AG04449 (cell line): ENCODE results near the gene TUSC2.

ENCODE experiments used
- CTCF ChIA-PET: fragments of 350-600 bp; formaldehyde crosslinking; extraction: SDS; loops from one replicate; lab custom pipeline; 2021; ENCODE audit warnings: antibody characterized with exemption; lab: Yijun Ruan, JAX
- POLR2A ChIA-PET: fragments of 400-600, 350-600 bp; formaldehyde crosslinking; extraction: SDS; loops from one replicate; lab custom pipeline; 2020; ENCODE audit warnings: antibody characterized with exemption, inconsistent platforms; lab: Yijun Ruan, JAX
- DNase-seq: peaks from one replicate; pipeline ENCODE4 v3.0.0-alpha.2; 2010; ENCODE audit warnings: low read depth, low spot score
- H3K4me3 ChIP-seq: 2 replicates; pipeline ENCODE4 v1.5.1; 2011; ENCODE audit warnings: low read depth, mild to moderate bottlenecking, control low read depth, low read length
- TF ChIP-seq, protein P1 (sequence below): IDR thresholded peaks from one replicate; pipeline ENCODE4 v1.5.1; 2011; ENCODE audit warnings: mild to moderate bottlenecking, moderate library complexity, low read length, control low read depth, inconsistent platforms; ENCODE audit not compliant: insufficient read depth; ENCODE audit errors: missing control alignments

Gene TUSC2

GRCh38 chr3:50319894-50320625, 8.0 kb downstream of the TUSC2 start:
- ChIA-PET CTCF (interaction anchor here (0.7 to 3.5 kb wide), 5 partner anchors 21 to 156 kb away, joined by 3 to 11 read pairs (median 3); partner anchors contain the start of genes HYAL3 and NAA80), POLR2A (no interaction called here)
- no peak for DNase-seq
- TF ChIP-seq, protein P1, sequence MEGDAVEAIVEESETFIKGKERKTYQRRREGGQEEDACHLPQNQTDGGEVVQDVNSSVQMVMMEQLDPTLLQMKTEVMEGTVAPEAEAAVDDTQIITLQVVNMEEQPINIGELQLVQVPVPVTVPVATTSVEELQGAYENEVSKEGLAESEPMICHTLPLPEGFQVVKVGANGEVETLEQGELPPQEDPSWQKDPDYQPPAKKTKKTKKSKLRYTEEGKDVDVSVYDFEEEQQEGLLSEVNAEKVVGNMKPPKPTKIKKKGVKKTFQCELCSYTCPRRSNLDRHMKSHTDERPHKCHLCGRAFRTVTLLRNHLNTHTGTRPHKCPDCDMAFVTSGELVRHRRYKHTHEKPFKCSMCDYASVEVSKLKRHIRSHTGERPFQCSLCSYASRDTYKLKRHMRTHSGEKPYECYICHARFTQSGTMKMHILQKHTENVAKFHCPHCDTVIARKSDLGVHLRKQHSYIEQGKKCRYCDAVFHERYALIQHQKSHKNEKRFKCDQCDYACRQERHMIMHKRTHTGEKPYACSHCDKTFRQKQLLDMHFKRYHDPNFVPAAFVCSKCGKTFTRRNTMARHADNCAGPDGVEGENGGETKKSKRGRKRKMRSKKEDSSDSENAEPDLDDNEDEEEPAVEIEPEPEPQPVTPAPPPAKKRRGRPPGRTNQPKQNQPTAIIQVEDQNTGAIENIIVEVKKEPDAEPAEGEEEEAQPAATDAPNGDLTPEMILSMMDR, result no peak
- peak overlapping the region; percentile 73 for H3K4me3 ChIP-seq

DNA sequence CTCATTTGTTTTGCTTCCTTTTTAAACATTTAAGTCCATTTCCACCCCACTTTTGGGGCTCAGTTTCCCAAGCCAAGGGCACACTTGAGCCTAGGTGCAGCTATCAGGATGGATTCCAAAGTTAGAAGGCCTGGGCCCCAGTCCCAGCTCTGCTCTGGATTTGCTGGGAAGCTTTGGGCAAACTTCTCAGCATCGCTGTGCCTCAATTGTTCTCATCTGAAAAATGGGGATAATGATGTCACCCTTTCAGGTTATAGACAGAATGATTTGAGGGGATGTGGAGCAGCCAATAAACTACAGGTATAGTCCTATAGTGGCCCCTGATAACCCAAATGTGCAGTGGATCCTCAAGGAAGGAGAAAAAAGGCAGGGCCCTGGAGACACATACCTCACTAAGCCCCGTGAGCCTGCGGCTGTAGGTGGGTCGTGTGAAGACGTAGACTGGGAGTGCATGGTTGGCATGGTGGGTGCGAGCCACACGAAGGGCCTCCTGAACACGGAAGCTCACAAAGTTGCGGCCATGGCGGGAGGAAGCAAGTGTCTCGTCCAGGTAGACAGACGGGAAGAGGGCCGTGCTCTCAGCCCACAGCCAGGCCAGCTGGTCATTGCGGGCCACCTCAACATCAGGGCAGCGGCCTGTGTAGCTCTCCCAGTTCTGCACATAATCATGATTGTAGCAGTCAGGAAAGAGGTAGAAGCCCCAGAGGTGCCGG, 8.7 kb downstream of the TUSC2 start:
- DNase-seq, result no peak
- POLR2A ChIA-PET, result no interaction called here
- CTCF ChIA-PET, result interaction anchor here (0.9 to 3.5 kb wide), 3 partner anchors 20 to 156 kb away, joined by 3 to 11 read pairs (median 7); partner anchors contain the start of genes HYAL3 and NAA80

GRCh38 chr3:50318615-50319014, 9.4 kb downstream of the TUSC2 start:
- no peak for DNase-seq
- TF ChIP-seq, protein P1, result no peak
- POLR2A ChIA-PET, result no interaction called here
- H3K4me3 ChIP-seq, result no peak overlapping the region
- CTCF ChIA-PET, result interaction anchor here (2.1 to 3.5 kb wide), 2 partner anchors 19 to 125 kb away, joined by 7 to 11 read pairs; partner anchors contain the start of genes HYAL3 and NAA80

More for the DNA sequence above, 8.7 kb downstream of the TUSC2 start:
- H3K4me3 ChIP-seq, result no peak overlapping the region
- TF ChIP-seq, protein P1, result no peak

DNA sequence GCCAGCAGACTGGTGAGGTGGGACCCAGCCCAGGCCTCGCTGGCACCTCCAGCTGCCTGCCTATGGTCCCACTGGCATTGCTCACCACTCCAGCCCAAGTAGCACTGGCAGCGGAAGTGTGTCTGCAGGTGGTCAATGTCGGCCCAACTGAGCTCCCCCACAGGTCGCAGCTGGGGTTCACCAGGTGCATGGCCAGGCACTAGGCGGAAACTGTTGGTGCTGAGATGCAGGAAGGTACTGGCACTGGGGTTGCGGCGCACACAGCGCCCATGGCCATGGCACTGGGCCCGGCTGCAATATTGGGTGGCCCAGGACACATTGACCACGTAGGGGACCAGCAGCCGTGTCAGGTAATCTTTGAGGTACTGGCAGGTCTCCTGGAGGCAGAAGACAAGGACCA, 9.9 kb downstream of the TUSC2 start:
- DNase-seq, result no peak
- TF ChIP-seq, protein P1, result no peak
- H3K4me3 ChIP-seq, result no peak overlapping the region
- ChIA-PET POLR2A (interaction anchor here (0.7 to 1.2 kb wide), 2 partner anchors 9 to 19 kb away, joined by 4 to 6 read pairs; partner anchors contain the start of genes HYAL3 and NAA80), CTCF (interaction anchor here (2.1 to 3.5 kb wide), 2 partner anchors 19 to 124 kb away, joined by 7 to 11 read pairs; partner anchors contain the start of genes HYAL3 and NAA80)

DNA sequence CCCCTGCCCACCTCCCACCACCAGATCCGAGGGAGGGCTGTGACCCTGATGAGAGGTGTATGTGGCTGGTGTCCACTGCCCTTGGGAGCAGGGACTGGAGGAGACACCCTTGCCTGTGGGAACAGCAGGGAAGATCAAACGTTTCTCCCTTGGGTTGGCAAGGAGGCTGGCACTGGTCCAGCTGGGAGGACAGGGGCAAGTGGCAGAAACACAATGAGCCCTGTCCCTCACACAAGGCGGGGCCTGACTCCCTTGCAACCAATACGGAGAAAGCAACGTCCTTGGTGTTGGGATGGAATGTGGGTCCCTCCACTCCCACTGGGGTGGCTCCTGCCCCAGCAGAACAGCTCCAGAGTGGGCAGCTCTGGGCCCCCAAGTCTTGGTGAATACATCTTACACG, 10.7 kb downstream of the TUSC2 start:
- CTCF ChIA-PET, result interaction anchor here (1.0 to 3.5 kb wide), 3 partner anchors 18 to 123 kb away, joined by 3 to 11 read pairs (median 7); partner anchors contain the start of genes HYAL3 and NAA80
- H3K4me3 ChIP-seq, result no peak overlapping the region
- DNase-seq, result no peak
- TF ChIP-seq, protein P1, result no peak
- POLR2A ChIA-PET, result interaction anchor here (0.7 to 1.2 kb wide), 2 partner anchors 10 to 18 kb away, joined by 4 to 6 read pairs; partner anchors contain the start of genes HYAL3 and NAA80
